HG03135 (cell line): ENCODE data around the gene PET100.

Source experiments
- ATAC-seq: cut with Tn5 transposase; IDR thresholded peaks from one replicate; pipeline ENCODE4 v1.9.1; 2021; ENCODE audit warnings: mild to moderate bottlenecking, moderate library complexity; ENCODE audit not compliant: unreplicated experiment

The PET100 gene

DNA sequence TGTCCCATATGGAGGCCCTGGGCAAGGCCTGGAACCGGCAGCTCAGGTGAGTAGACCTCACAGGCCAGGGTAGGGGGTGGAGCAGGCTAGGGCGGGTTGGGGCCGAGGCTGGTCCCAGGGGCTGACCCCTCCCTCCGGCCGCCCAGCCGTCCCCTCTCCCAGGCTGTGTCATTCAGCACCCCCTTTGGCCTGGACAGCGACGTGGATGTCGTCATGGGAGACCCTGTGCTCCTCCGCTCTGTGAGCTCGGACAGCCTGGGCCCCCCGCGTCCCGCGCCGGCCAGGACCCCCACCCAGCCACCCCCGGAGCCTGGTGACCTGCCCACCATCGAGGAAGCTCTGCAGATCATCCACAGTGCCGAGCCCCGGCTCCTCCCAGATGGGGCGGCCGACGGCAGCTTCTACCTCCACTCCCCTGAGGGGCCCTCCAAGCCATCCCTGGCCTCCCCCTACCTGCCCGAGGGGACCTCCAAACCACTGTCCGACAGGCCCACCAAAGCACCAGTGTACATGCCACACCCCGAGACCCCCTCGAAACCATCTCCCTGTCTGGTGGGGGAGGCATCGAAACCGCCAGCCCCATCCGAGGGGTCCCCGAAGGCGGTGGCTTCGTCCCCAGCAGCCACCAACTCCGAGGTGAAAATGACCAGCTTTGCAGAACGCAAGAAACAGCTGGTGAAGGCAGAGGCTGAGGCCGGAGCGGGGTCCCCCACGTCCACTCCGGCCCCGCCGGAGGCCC lies 17.9 kb upstream of the PET100 start:
- ATAC-seq = no peak

GRCh38 chr19:7612282-7613274 lies 17.0 kb upstream of the PET100 start:
- no peak for ATAC-seq

DNA sequence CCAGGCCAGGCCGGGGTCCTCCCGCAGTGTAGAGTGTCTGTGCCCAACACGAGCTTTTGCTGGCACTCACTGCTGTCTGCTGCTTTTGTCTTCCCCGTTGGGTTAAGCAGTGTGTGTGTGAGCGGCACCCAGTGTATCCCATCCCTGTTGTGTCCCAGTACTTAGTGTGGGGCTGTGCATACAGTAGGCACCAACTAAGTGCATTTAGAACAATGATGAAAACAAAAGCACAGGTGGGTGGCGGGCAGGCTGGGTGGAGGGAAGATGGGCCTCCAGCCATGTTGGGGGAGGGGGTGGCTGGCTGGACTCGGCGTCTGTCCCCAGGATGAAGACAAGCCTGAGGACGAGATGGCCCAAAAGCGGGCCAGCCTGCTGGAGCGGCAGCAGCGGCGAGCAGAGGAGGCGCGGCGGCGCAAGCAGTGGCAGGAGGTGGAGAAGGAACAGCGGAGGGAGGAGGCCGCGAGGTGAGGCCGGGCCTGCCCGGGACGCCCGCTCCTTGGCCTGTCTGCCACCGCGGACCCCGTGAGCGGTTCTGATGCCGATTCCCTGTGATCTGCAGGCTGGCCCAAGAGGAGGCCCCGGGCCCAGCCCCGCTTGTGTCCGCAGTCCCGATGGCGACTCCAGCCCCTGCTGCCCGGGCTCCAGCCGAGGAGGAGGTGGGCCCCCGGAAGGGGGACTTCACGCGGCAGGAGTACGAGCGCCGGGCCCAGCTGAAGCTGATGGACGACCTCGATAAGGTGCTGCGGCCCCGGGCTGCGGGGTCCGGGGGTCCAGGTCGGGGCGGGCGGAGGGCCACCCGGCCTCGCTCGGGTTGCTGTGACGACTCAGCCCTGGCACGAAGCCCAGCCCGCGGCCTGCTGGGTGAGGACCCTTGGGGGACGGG lies 14.5 kb upstream of the PET100 start:
- no peak for ATAC-seq

GRCh38 chr19:7617172-7617571 lies 12.4 kb upstream of the PET100 start:
- no peak for ATAC-seq

DNA sequence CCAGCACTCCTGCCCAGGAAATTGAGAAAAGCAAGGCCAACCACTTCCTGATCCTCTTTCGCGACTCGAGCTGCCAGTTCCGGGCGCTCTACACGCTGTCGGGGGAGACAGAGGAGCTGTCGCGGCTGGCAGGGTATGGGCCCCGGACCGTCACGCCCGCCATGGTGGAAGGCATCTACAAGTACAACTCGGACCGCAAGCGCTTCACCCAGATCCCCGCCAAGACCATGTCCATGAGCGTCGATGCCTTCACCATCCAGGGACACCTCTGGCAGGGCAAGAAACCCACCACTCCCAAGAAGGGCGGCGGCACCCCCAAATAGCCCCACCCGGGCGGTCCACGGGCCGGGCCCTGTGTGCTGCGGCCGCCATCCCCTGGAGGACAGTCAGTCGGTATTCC lies 11.9 kb upstream of the PET100 start:
- ATAC-seq = no peak

DNA sequence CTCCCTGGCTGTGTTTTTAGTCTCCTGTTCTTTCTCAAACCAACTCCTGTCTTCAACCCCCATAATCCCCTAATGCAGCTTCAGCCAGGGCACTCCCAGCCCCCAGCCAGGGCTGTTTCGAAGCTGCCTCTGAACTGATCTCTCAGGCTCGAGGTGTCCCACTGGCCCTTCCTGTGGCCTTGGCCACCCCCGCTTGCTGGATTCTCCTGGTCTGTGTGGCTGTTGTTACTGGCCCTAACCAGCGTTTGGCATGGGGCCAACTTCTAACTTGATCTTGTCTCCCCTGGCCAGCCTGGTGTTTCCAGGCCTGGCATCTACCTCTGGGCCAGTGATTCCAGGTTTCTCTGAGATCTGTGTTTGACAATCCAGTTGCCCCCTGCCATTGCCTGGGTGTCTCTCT lies 11.2 kb upstream of the PET100 start:
- no peak for ATAC-seq

GRCh38 chr19:7618771-7619510 lies 10.7 kb upstream of the PET100 start:
- ATAC-seq = no peak

DNA sequence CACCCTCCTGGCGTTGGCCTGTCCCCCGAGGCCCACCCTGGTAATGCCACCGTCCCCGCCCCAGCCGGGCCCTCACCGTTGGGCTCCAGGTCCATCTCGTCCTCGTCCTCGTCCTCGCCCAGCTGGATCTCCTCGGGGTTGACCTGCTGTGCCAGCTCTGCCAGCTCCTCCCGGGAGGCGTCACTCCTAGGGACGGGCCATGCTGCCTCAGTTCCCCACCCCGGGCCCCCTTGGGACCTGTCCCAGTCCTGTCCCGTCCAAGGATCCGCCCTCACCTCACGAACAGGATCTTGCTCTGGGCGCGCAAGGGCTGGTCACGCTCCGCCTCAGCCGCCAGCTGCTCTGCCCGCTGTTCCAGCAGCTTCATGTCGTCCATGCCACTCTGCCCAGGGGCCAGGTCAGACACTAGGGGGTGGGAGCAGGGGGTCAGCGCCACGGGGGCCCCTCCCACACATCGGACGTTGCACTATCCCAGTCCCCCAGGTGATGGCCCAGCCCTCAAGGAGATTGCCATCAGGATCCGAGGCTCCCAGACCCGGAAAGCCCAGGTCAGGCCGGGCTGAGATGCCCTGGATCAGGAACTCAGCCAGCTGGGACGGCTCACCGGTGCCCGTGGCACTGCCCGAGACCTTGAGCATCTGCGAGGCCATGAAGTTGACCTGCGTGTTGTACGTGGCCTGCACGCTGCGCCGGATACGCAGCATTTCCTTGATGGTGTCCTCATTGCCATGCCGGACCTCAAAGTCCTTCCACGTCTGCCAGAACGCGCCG lies 9.7 kb upstream of the PET100 start:
- ATAC-seq = no peak

GRCh38 chr19:7620442-7621412 lies 8.9 kb upstream of the PET100 start:
- ATAC-seq = no peak

GRCh38 chr19:7622933-7623685 lies 6.5 kb upstream of the PET100 start:
- no peak for ATAC-seq

GRCh38 chr19:7623725-7624603 lies 5.6 kb upstream of the PET100 start:
- no peak for ATAC-seq

DNA sequence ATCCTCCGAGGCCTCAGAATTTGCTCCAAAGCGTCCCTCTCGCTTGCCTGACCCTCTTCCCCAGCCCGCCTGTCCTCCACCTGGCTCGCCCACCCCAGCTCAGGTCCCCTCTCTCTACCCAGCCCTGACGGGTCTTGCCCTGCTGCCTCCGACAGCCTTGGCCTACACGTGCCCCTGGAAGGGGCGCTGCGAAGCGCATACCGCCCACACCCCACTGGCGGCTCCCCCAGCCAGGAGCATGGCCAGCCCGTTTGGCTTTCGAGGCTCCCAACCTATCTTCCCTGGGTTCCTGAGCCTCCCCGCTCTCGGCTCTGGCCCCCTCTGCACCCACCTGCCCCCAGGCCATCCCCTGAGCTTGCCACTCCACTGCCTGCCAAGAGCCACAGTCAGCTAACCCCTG lies 4.8 kb upstream of the PET100 start:
- ATAC-seq = no peak

DNA sequence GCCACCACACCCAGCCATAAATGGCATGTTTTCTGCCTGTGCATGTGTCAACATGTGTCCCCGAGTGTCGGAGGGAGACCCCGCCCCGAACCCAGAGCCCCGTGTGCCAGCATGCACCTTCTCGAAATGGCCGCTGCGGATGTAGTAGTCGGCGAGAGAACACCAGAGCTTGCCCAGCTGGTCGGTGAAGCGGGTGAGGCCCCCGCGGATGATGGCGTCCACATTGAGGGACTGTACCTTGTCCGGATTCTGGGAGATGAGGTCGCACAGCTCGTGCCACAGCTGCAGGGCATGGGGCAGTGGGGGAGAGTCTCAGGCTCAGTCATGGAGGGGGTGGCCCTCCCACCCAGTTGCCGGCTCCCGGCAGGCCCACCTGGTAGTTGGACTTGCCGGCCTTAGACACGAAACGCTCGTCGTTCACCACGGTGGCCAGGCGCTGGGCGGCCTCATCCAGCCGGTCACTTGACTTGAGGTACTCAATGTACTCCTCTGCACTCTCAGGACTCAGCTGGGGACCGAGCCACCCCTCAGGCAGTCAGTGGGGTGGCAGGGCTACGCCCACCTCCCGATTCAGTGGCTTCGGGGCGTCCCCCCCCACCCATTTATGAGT lies 3.7 kb upstream of the PET100 start:
- ATAC-seq = no peak

GRCh38 chr19:7627166-7627565 lies 2.4 kb upstream of the PET100 start:
- ATAC-seq = no peak

GRCh38 chr19:7628589-7629311 lies 843 bp upstream of the PET100 start:
- ATAC-seq = no peak

DNA sequence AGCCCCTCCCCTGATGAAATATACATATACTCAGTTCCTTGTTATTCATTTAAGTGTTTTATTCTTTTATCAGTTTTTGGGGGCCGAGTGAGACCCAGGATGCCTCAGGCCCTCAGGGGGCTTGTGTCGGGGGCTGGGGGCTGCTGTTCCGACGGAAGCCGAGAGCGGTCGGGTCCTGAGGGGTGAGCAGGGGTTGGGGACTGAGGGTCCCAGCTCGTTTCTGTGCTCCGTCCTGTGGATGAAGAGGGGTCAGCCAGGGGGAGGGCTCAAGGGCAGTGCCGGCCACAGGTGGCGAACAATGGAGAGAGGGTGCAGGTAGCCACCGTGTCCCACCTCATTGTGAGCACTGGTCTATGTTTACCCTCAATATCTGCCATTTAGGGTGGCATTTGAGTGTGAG lies 2.0 kb downstream of the PET100 start:
- no peak for ATAC-seq
